HG03060 (cell line): ENCODE data around the gene PHLPP1.

ENCODE experiments used
- ATAC-seq: cut with Tn5 transposase; IDR thresholded peaks from one replicate; pipeline ENCODE4 v1.9.1; 2021; ENCODE audit warnings: low read depth, moderate number of reproducible peaks; ENCODE audit not compliant: unreplicated experiment

PHLPP1 gene

GRCh38 chr18:62769216-62769615 is 53.9 kb downstream of the PHLPP1 start:
- no peak for ATAC-seq

- no peak for ATAC-seq
Measured at GRCh38 chr18:62771494-62772270, 56.3 kb downstream of the PHLPP1 start.

DNA sequence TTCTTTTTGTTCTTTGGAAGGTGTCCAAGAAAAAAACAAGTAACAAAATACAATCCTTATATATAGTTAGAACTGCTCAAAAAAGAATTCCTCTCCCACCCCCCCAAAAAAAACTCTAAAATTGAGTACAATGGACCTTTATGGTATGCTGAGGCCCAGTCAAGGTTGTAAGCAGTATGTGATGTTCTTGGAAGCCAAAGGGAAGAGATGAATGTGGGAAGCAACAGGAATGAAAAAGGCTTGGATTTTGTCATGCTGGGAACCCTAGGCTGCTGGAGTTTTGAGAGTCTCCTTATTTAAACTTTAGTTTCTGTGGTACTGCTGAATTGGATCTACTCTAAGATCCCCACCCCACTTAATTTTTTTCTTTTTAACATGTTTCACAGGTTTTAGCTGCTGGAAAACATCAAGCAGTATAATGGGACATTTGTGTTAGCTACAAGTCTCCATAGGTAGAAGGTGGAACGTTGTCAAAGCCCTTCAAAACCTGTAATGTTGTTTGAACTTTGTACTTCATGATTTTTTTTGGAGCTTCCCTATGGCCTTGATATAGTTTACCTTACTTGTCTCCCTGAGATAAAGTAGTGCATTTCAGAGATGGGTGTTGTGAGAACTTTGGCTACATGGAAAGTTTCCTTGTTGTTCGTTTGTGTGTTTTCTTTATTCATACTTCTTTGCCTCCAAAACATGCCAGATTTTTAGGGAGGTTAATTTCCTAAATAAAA is 57.7 kb downstream of the PHLPP1 start:
- no peak for ATAC-seq

- no peak for ATAC-seq
Measured at GRCh38 chr18:62773691-62774090, 58.4 kb downstream of the PHLPP1 start.

GRCh38 chr18:62776024-62776570 is 60.8 kb downstream of the PHLPP1 start:
- ATAC-seq, result no peak

- ATAC-seq, result no peak
Measured at GRCh38 chr18:62777814-62778213, 62.5 kb downstream of the PHLPP1 start.

GRCh38 chr18:62778976-62779869 is 63.9 kb downstream of the PHLPP1 start:
- ATAC-seq, result no peak

GRCh38 chr18:62781262-62781661 is 65.9 kb downstream of the PHLPP1 start:
- no peak for ATAC-seq

DNA sequence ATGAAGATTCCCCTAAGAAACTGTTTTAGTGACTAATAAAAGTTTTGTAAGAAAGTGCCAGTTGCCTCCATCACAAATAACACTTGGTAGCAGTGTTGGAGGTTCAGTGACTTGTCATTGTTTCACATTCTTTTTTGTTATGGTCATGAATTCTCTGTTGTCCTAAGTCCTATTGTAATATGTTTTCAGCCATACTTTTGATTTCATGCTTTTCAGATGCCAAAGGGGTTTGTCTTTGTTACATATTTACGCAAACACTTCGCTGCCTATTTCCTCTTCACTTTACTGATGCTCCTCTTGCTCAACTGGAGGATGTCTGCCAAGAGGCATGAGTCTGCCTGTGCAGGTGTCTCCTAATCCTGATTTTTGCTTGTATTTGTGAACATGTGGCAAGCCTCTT is 66.6 kb downstream of the PHLPP1 start:
- no peak for ATAC-seq

GRCh38 chr18:62784338-62784965 is 69.1 kb downstream of the PHLPP1 start:
- ATAC-seq, result no peak

GRCh38 chr18:62784966-62785413 is 69.6 kb downstream of the PHLPP1 start:
- no peak for ATAC-seq

DNA sequence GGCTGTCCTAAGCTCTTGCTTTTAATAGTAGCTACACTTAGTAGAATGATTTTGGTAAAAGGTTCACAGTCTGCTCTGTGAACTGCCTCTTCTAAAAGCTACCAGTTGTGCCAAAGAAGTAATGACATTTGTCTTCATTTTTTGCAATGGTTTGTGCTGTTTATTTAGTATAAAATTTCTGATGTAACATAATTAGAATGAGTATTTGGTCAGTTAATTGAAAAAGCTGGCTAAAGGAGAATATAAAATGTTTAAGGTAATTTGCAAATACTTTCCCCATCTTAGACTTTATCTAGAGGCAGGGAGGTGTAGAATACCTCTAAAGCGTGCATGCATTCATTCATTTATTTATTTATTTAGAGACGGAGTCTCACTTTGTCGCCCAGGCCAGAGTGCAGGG is 71.3 kb downstream of the PHLPP1 start:
- no peak for ATAC-seq

- ATAC-seq, result no peak
Measured at GRCh38 chr18:62788111-62788510, 72.8 kb downstream of the PHLPP1 start.

GRCh38 chr18:62788876-62789275 is 73.5 kb downstream of the PHLPP1 start:
- ATAC-seq, result no peak

- ATAC-seq, result no peak
Measured at GRCh38 chr18:62790871-62791772, 75.8 kb downstream of the PHLPP1 start.

DNA sequence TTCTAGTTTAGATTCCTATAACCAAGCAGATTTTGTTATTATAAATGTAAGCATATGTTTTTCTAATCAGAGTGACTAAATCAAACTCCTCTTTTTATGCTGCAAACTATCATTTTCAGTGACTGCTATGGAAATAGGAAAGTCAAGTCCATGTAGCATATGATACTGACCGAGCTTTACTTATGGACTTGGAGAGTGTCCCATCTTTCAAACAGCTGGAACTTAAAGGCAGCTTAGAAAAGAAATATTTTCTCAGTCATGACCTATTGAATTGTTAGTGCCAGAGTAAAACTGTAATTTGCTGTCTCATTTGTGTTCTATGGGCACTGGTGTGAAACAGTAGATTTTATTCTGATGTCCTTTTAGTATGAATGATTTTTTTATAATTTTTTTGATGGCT is 76.7 kb downstream of the PHLPP1 start:
- ATAC-seq, result no peak

DNA sequence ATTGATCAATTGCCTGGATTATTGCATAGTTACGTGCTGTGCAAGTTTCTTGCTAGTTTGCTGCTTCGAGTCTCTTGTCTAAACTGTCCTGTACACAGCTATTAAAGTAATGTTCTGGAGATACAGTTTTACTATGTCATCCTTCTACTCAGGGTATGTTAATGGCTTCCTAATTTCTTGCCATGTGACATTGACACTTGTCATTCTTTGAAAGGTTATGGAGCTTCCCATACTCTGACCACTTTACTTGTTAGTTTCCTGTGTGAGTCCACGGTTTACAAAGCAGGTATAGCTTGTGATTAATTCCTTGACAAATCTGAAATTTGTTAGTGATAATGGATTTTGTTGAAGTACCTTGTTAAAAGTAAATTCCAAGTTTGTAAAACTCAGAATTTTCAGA is 80.5 kb downstream of the PHLPP1 start:
- ATAC-seq, result no peak

GRCh38 chr18:62796216-62796621 is 80.9 kb downstream of the PHLPP1 start:
- no peak for ATAC-seq

DNA sequence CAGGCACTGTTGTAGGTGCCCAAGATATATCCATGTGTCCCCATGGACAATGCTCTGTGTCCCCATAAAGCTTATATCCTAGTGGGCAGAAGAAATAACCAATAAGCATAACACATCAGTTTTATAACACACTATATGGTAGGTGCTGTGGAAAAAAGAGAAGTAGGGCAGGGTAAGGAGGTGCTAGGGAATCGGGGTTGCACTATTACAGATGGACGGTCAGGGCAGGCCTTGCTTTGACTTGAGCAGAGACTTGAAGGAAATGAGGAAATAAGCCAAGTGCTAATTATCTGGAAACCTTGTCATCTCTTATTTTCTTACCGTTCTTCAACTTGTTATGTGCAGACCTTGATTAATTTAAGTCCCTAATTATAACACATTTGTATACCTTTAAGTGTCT is 82.0 kb downstream of the PHLPP1 start:
- no peak for ATAC-seq
